OCI-LY3 (cell line): Measurements from ENCODE around the gene HMGN4.

Experiments used
- EZH2phosphoT487 ChIP-seq: fragments of 200-600 bp; shearing (Covaris generic); IDR thresholded peaks from 2 replicates; pipeline ENCODE4 v1.6.1; 2018; ENCODE audit warnings: antibody characterized with exemption, mixed run types, low read depth
- TF ChIP-seq, protein P1 (sequence below): fragments of 200-600, 300-600 bp; sonication (generic); IDR thresholded peaks from 2 replicates; pipeline ENCODE4 v1.5.1; 2014; ENCODE audit warnings: antibody characterized with exemption, low read length, low read depth

DNA sequence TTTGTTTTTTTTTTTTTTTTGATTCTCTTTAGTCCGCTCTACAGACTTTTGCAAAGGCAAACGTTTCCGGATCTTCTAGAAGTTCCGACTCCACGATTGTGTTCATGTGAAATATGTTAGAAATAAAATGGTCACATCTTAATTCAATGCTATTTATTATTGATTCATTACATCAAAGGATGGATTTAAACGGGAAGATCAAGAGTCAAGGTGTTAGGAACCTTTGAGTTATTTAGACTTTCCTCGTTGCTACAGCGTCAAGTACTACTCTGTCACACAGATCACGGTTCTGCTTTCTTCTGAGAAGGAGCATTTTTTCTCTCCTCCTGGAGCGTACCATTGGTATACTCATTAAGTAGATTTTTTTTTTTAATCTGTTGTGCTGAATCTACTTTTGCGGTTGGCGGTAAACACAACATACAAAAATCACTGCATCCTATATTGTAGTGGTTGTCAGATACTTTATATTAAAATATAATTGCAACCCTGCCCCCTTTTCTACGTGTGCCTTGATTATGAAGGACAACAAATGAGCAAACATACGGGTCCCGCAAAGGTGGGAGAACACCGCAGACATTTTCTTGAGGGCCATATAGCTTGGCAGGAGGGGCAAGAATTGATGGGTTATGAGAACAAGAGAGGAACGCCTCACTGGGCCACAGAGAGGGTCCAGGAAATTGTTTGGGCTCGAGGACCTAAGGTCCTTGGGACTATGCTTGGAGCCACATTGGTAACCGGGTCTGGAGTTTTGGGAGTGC, 17.5 kb downstream of the HMGN4 start:
- TF ChIP-seq, protein P1, sequence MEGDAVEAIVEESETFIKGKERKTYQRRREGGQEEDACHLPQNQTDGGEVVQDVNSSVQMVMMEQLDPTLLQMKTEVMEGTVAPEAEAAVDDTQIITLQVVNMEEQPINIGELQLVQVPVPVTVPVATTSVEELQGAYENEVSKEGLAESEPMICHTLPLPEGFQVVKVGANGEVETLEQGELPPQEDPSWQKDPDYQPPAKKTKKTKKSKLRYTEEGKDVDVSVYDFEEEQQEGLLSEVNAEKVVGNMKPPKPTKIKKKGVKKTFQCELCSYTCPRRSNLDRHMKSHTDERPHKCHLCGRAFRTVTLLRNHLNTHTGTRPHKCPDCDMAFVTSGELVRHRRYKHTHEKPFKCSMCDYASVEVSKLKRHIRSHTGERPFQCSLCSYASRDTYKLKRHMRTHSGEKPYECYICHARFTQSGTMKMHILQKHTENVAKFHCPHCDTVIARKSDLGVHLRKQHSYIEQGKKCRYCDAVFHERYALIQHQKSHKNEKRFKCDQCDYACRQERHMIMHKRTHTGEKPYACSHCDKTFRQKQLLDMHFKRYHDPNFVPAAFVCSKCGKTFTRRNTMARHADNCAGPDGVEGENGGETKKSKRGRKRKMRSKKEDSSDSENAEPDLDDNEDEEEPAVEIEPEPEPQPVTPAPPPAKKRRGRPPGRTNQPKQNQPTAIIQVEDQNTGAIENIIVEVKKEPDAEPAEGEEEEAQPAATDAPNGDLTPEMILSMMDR = no peak
- TF ChIP-seq EZH2phosphoT487 = no peak
